ENCODE data around the gene NKX2-1. TPM values are rescaled to one million over a fixed set of nuclear protein-coding genes. Genes with fewer than 3 reads are reported as not detected.
A peak's percentile ranks its signal among the peaks of the same experiment; 100 is the strongest.
"Not testable (repeated sequence)": the region's sequence is repeated elsewhere in the genome, so short reads cannot be mapped to it uniquely, and the experiment has no call there.

NKX2-1 gene
- total RNA-seq, 6 experiments from 2014 or later: not detected

GRCh38 chr14:36550899-36551298, 30.9 kb upstream of the NKX2-1 start:
- H3K4me3 ChIP-seq: no peak overlapping the region
- peak in 3 of 4 donors; percentile 38 to 56 (median 40) for ATAC-seq
- 26% methylated on average over 1 of the region's 1 CpG for WGBS (ENCODE audit: insufficient coverage, low coverage, low lambda C conversion rate, missing lambda C conversion rate)

DNA sequence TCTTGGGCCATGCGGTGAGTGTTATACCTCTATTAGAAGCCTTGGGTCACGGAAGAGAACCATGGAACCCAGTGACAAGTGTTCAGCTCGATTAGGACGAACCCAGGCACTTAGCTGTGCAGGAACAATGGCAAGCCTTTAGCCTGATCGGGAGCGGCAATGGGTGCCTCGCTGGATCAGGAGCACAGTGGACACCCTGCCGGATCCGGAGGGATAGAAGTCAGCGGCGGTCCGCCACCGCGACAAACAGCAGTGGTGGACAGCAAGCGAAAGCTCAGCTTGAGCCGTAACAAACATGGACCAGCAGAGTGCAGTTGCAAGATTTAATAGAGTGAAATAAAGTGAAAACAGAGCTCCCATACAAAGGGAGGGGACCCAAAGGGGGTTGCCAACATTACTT, 24.2 kb upstream of the NKX2-1 start:
- intact Hi-C loops (cut with DNase I); H3K4me3 ChIP-seq; ATAC-seq; DNase-seq; H3K27me3 ChIP-seq; H3K36me3 ChIP-seq; H3K9me3 ChIP-seq; H3K4me1 ChIP-seq; H3K27ac ChIP-seq: not testable (repeated sequence)
- 89% methylated on average over 3 of the region's 16 CpGs for WGBS (ENCODE audit: insufficient coverage, low coverage, low lambda C conversion rate, missing lambda C conversion rate)

More at GRCh38 chr14:36550899-36551298, 30.9 kb upstream of the NKX2-1 start:
- no peaks in the 10 kb centered on the region for H3K27me3 ChIP-seq
- H3K27ac ChIP-seq: no peak overlapping the region
- intact Hi-C loops (cut with DNase I): loop anchor here in 1 of 2 donors (10.0 kb wide), 1 partner anchor 54 kb away; no protein-coding TSS in a partner anchor
- no peaks in the 10 kb centered on the region for H3K36me3 ChIP-seq
- no peak for DNase-seq
- H3K9me3 ChIP-seq: no peaks in the 10 kb centered on the region
- no peaks in the 10 kb centered on the region for H3K4me1 ChIP-seq
- no peak for TF ChIP-seq POLR2A (IDR thresholded peaks at IDR 0.05)
- TF ChIP-seq, protein P1, sequence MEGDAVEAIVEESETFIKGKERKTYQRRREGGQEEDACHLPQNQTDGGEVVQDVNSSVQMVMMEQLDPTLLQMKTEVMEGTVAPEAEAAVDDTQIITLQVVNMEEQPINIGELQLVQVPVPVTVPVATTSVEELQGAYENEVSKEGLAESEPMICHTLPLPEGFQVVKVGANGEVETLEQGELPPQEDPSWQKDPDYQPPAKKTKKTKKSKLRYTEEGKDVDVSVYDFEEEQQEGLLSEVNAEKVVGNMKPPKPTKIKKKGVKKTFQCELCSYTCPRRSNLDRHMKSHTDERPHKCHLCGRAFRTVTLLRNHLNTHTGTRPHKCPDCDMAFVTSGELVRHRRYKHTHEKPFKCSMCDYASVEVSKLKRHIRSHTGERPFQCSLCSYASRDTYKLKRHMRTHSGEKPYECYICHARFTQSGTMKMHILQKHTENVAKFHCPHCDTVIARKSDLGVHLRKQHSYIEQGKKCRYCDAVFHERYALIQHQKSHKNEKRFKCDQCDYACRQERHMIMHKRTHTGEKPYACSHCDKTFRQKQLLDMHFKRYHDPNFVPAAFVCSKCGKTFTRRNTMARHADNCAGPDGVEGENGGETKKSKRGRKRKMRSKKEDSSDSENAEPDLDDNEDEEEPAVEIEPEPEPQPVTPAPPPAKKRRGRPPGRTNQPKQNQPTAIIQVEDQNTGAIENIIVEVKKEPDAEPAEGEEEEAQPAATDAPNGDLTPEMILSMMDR (IDR thresholded peaks at IDR 0.05): no peak

GRCh38 chr14:36538051-36538450, 18.0 kb upstream of the NKX2-1 start:
- DNase-seq (no peak), ATAC-seq (no peak)
- intact Hi-C loops (cut with DNase I): no loop called here
- no peak overlapping the region for H3K4me3 ChIP-seq
- no peaks in the 10 kb centered on the region for H3K4me1 ChIP-seq
- H3K27me3 ChIP-seq: no peaks in the 10 kb centered on the region
- H3K27ac ChIP-seq: no peak overlapping the region
- H3K9me3 ChIP-seq: no peaks in the 10 kb centered on the region
- TF ChIP-seq, protein P1 (IDR thresholded peaks at IDR 0.05): no peak
- no peak for TF ChIP-seq POLR2A (IDR thresholded peaks at IDR 0.05)
- H3K36me3 ChIP-seq: no peaks in the 10 kb centered on the region
- no CpG with 5 or more reads among the region's 1 CpG for WGBS (ENCODE audit: insufficient coverage, low coverage, low lambda C conversion rate, missing lambda C conversion rate)

DNA sequence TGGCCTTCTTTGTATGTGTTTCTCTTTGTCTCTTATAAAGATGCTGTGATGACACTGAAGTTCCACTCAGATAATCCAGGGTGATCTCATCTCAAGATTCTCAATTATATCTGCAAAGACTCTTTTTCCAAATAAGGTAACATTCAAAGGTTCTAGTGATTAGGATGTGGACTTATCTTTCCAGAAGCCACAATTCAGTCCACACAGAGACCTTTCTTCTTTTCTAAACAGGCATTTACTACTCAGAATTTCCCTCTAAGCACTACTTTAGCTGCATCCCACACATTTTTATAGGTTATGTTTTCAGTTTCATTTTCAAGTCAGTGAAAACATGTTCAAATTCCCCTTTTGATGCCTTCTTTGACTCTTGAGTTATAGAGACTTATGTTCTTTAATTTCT, 9.0 kb upstream of the NKX2-1 start:
- no peak overlapping the region for H3K4me3 ChIP-seq
- peaks cover 8 to 13% of the 10 kb centered on the region in 2 donors for H3K27me3 ChIP-seq
- no peak overlapping the region for H3K27ac ChIP-seq
- ATAC-seq: no peak
- intact Hi-C loops (cut with DNase I): no loop called here
- no peaks in the 10 kb centered on the region for H3K36me3 ChIP-seq
- DNase-seq: no peak
- H3K9me3 ChIP-seq: no peaks in the 10 kb centered on the region
- TF ChIP-seq POLR2A (IDR thresholded peaks at IDR 0.05): no peak
- TF ChIP-seq, protein P1 (IDR thresholded peaks at IDR 0.05): no peak
- peaks cover 0 to 6% (median 0%) of the 10 kb centered on the region in 4 donors for H3K4me1 ChIP-seq

DNA sequence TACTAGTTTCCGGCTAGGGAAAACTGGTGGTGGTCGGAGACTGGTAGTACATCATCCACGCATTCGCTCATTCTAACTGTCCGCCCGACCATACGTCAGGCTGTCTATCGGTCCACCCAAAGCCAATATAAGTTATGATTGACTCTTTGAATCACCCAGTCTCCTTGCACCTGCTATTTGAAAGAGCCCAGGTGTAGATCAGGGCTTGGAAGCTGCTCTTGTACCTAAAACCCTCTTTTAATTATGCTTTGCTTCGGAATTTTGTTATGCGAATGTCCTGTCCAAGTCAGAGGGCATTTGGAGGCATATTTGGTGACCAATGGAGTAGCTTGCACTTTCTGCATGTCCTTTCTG, 5.7 kb upstream of the NKX2-1 start:
- Histone ChIP-seq H3K9me3 (no peaks in the 10 kb centered on the region), H3K4me1 (peaks cover 0 to 17% (median 6%) of the 10 kb centered on the region in 4 donors), H3K4me3 (no peak overlapping the region), H3K27me3 (peaks cover 24 to 38% of the 10 kb centered on the region in 2 donors), H3K27ac (no peak overlapping the region), H3K36me3 (no peaks in the 10 kb centered on the region)
- DNase-seq: no peak
- ATAC-seq: no peak
- intact Hi-C loops (cut with DNase I): no loop called here
- TF ChIP-seq, protein P1 (IDR thresholded peaks at IDR 0.05): no peak
- TF ChIP-seq POLR2A (IDR thresholded peaks at IDR 0.05): no peak
- 37% methylated on average over 2 of the region's 10 CpGs for whole genome bisulfite sequencing (ENCODE audit: insufficient coverage, low coverage, low lambda C conversion rate, missing lambda C conversion rate)

Data from right lobe of liver (tissue), 6 donors.